ENCODE data around the gene SLC13A5.

The SLC13A5 gene

DNA sequence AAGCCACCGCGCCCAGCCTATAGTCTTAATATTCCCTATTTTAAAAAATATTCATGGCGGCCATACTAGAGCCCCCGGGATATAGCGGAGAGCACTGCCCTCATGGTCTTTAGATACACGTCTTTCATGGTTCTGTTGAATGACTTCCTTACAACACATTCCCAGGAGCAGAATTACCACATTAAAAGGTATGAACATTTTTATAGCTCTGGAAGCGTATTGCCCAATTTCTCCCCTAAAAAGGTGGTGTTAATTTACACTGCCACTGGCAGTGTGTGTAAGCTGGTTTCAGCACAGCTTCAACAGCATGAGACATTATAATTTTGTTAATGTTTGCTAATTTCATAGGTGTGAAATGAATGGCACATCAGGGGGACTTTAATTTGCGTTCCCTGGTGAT is 42.6 kb downstream of the SLC13A5 start:
- no peak for DNase-seq (ENCODE audit: low read depth)
- no peak for TF ChIP-seq MYC (IDR thresholded peaks at IDR 0.05; ENCODE audit: low read depth, low read length)
- H3K4me3 ChIP-seq (ENCODE audit: low read depth, low read length): no peak overlapping the region

GRCh38 chr17:6669479-6670212 is 43.5 kb downstream of the SLC13A5 start:
- TF ChIP-seq MYC (IDR thresholded peaks at IDR 0.05; ENCODE audit: low read depth, low read length) (no peak), CTCF (IDR thresholded peaks at IDR 0.05; ENCODE audit: low read depth, low read length) (no peak), MAX (IDR thresholded peaks at IDR 0.05; ENCODE audit: low read depth, low read length) (no peak), POLR2A (IDR thresholded peaks at IDR 0.05; ENCODE audit: extremely low read depth, insufficient read length) (no peak)
- no peak for DNase-seq (ENCODE audit: low read depth)
- no peak overlapping the region for H3K4me3 ChIP-seq (ENCODE audit: low read depth, low read length)

DNA sequence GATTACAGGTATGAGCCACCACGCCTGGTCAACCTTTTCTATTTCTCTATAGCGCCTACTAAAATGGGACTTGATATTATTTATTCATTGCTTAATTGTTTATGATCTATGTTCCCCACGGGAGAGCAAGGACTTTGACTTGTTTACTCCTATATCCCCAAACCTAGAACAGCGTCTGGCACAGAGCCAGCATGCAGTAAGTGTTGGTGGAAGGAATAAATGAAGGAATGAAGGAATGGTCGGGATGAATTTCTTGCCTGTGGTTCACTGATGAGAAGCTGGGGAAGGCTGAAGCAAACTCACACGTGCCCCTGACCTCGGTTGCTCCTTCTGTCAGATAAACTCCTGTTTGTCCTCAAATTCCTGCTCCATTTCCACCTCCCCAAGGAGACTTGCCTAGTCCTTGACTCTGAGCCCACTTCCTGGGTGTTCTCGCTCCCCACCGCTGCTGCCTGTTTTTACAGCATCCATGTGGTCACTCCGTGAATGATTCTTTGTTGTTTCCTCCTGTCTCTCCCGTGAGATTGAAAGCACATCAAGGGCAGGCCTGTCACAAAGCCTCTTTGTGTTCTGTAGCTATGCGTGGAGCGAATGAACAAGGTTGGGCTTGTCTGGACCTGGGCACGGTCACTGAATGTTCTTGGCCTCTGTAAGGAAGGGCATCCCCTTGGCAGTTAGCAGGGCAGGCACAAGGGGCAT is 44.3 kb downstream of the SLC13A5 start:
- DNase-seq (ENCODE audit: low read depth): no peak
- no peak for TF ChIP-seq POLR2A (IDR thresholded peaks at IDR 0.05; ENCODE audit: extremely low read depth, insufficient read length)
- TF ChIP-seq CTCF (IDR thresholded peaks at IDR 0.05; ENCODE audit: low read depth, low read length): no peak
- no peak for TF ChIP-seq MAX (IDR thresholded peaks at IDR 0.05; ENCODE audit: low read depth, low read length)
- TF ChIP-seq MYC (IDR thresholded peaks at IDR 0.05; ENCODE audit: low read depth, low read length): no peak
- no peak overlapping the region for H3K4me3 ChIP-seq (ENCODE audit: low read depth, low read length)

DNA sequence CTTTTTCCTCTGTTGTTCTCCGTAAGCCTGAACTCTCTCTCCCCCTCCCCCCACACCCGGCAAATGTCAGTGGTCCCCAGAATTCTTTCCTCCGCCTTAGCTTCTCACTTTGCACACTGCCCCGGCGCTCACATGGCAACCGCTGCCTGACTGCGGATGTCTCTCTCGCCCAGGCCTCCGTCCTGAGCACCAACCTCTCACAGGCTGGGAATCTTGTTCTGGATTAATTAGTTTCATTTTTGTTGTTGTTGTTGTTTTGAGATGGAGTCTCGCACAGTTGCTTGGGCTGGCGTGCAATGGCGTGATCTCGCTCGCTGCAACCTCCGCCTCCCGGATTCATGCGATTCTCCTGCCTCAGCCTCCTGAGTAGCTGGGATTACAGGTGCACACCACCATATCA is 45.0 kb downstream of the SLC13A5 start:
- no peak for DNase-seq (ENCODE audit: low read depth)
- no peak overlapping the region for H3K4me3 ChIP-seq (ENCODE audit: low read depth, low read length)
- TF ChIP-seq CTCF (IDR thresholded peaks at IDR 0.05; ENCODE audit: low read depth, low read length) (no peak), MAX (IDR thresholded peaks at IDR 0.05; ENCODE audit: low read depth, low read length) (no peak), MYC (IDR thresholded peaks at IDR 0.05; ENCODE audit: low read depth, low read length) (no peak), POLR2A (IDR thresholded peaks at IDR 0.05; ENCODE audit: extremely low read depth, insufficient read length) (no peak)

GRCh38 chr17:6667516-6667915 is 45.7 kb downstream of the SLC13A5 start:
- H3K4me3 ChIP-seq (ENCODE audit: low read depth, low read length): no peak overlapping the region
- TF ChIP-seq POLR2A (IDR thresholded peaks at IDR 0.05; ENCODE audit: extremely low read depth, insufficient read length): no peak
- TF ChIP-seq CTCF (IDR thresholded peaks at IDR 0.05; ENCODE audit: low read depth, low read length): no peak
- no peak for TF ChIP-seq MAX (IDR thresholded peaks at IDR 0.05; ENCODE audit: low read depth, low read length)
- no peak for TF ChIP-seq MYC (IDR thresholded peaks at IDR 0.05; ENCODE audit: low read depth, low read length)
- peak; percentile 17 for DNase-seq (ENCODE audit: low read depth)

- no peak for TF ChIP-seq POLR2A (IDR thresholded peaks at IDR 0.05; ENCODE audit: extremely low read depth, insufficient read length)
- TF ChIP-seq CTCF (IDR thresholded peaks at IDR 0.05; ENCODE audit: low read depth, low read length): no peak
- no peak for TF ChIP-seq MAX (IDR thresholded peaks at IDR 0.05; ENCODE audit: low read depth, low read length)
- TF ChIP-seq MYC (IDR thresholded peaks at IDR 0.05; ENCODE audit: low read depth, low read length): no peak
- no peak for DNase-seq (ENCODE audit: low read depth)
- no peak overlapping the region for H3K4me3 ChIP-seq (ENCODE audit: low read depth, low read length)
These were observed 46.6 kb downstream of the SLC13A5 start for GRCh38 chr17:6666557-6666956.

Data from NB4 (cell line).